Fibroblast of lung (primary cell): ENCODE measurements around the gene ZNF878.

Experiments used
- CTCF ChIP-seq, 2 donors: IDR thresholded peaks in 1 of 2; conservative IDR thresholded peaks in 1 of 2; 1 replicate in 1 of 2; 2 replicates in 1 of 2; pipeline ENCODE4 v1.5.1; 2011 to 2012; ENCODE audit warnings: low read length in 2 of 2, control low read depth in 1 of 2, inconsistent platforms in 1 of 2, low read depth in 1 of 2, mild to moderate bottlenecking in 1 of 2
- EZH2 ChIP-seq: IDR thresholded peaks from 2 replicates; pipeline ENCODE4 v1.5.1; 2012; ENCODE audit warnings: low read length, control low read depth, mild to moderate bottlenecking; ENCODE audit errors: missing control alignments

DNA sequence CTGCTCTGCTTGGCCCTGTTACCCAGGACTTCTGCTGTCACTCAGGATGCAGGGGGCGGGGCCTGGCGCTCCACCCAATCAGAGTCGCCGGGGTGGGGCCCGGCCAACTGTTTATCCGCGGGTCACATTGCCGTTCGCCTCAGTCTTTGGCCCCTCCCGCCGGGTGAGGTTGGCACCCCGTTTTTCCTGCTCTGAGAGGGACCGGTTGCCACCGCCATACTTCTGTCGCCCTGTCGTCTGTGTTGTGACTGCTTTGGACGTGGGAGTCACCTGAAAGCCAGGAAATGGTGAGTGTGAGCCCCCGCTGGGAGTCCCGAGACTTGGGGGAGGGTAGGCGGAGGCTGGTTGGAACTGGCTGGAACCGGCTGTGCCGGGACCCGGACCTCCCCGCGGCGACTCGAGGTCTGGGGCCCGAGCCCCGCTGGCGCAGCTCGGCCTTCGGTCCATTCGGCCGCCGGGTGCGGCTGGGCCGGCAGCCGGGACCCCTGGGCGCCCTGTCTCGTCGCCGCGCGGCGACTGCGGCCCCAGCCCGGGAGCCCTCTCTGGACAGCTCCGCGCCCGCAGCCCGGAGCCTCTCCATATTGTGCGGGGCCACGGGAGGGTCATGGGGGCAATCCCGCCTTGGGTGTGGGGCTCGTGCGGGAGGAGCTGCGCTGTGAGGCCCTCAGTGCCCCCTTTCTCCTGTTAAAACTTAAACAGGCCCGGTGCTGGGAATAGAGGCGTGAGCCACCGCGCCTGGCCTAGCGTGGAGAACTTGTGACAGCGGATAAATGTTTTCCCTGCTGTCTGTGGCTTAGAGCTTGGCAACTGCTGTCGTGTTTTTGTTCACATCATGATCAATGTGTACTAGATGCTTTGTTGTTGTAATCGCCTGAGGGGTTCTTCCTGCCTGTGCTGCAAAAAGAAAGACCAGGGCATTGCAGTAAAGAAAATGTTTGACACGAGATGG is 12.1 kb upstream of the ZNF878 start, which contains the start of gene ZNF844:
- TF ChIP-seq CTCF (conservative IDR thresholded peaks at IDR 0.05 in 1 of 2, IDR thresholded peaks at IDR 0.05 in 1 of 2; ENCODE audit: low read depth in 1 of 2, low read length in 2 of 2) (no peak), EZH2 (no peak)
